ENCODE results near the gene ZNF280D.

The ZNF280D gene

DNA sequence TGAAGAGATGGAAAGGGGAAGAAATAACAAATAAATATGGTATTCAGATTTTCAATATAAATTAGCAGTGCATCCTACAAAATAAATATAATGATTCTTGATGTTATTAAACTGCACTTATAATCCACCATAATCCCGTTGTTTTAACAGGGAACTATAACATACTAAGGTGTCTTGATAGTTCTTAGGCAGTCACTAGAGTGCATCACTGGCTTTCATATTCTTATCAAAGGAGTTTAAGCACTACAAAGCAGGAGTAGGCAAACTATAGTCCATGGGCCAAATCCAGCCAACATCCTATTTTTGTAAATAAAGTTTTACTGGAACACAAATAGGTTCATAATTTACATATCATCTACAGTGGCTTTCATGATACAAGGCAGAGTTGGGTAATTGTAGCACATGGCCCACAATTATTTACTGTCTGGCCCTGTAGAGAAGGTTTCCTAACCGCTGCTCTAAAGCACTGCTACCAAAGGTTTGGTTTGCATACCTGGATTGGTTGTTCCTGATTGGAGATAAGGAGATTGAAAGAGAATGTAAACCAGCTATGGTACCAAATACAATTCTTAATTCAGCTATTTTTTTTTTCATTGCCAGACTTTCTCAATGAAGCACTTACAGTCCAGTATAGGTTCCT is 104.3 kb downstream of the ZNF280D start:
- no peak for DNase-seq

DNA sequence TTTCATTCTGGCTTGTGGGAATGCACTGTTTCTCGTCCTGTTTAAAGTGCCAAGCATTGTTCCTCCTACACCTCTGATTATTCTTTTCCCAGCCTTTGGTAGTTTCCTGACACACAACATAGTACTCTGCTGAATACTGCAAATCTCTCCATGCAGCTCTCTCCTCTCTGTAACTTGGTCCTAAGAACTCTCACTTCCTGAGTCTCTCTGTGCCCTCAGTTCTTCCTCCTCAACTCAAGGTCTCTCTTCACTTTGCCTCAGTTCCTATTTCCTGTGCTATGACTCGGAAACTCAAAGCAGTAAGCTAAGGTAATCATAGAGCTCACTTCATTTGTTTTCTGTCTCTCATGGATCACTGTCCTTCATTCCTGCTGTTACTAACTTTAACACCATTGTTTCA is 113.4 kb downstream of the ZNF280D start:
- DNase-seq: no peak

DNA sequence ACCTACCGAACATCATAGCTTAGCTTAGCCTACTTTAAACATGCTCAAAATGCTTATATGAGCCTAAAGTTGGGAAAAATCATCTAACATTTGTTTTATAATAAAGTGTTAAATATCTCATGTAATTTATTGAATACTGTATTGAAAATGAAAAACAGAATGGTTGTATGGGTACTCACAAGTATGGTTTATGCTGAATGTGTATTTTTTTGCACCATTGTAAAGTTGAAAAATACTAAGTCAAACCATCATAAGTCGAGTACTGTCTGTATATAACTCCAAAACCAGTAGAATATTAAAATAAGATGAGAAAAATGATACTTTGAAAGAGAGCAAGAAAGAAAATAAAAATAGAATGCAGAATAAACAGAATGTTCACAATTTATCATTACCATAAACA is 115.7 kb downstream of the ZNF280D start:
- DNase-seq: no peak

DNA sequence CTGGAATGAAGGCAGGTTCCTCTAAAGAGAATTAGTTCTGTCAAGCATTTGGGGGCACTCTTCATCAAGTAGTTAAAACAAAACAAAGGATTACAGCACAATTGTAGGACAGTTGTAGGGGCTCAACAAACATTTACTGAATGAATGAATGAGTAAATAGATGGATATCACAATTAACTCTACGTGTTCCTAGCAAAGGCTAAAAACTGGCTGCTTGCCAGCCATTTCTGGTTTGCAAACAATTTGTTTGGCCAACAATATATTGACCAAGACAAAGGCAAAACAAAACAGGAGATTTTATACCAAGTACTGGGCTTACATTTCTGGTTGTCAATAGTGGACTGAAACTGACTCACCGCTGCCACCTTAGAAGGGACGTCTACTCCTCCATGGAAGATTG is 116.8 kb downstream of the ZNF280D start:
- DNase-seq: no peak

DNA sequence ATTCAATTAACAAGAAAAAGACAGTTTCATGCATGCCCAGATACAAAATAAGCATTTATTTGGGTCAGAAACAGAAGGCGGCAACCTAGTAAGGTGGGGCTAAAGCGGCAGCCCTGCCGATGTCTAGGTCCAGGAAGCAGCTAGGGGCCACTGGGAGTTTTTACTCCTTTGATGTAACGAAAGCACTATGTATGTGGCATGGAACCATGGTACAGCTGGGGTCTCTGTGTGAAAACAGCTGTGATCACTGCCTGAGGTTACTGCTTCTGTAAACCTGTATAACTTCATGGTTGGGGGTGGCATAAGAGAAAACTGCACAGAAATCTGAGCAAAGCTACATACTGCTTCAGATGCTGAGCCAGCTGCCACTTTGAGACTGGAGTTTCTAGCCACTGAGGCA is 119.5 kb downstream of the ZNF280D start:
- DNase-seq: no peak

DNA sequence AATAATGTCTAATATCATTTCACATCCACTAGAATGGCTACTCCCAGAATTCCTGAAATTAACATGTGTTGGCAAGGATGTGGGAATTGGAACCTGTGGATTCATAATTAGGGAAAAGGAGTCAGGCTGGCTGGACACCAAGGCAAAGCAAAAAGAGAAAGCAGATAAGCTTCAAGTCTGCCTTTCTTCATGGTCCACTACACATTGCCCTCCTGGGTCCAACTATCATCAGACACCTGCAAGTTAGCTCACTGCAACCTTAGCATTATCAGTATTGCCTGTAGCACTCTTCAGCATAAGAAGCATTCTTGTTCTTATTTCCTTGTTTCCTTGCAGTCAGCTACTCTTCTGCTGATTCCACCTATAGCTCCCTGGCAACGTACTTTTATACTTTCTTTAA is 124.3 kb downstream of the ZNF280D start:
- DNase-seq: no peak

DNA sequence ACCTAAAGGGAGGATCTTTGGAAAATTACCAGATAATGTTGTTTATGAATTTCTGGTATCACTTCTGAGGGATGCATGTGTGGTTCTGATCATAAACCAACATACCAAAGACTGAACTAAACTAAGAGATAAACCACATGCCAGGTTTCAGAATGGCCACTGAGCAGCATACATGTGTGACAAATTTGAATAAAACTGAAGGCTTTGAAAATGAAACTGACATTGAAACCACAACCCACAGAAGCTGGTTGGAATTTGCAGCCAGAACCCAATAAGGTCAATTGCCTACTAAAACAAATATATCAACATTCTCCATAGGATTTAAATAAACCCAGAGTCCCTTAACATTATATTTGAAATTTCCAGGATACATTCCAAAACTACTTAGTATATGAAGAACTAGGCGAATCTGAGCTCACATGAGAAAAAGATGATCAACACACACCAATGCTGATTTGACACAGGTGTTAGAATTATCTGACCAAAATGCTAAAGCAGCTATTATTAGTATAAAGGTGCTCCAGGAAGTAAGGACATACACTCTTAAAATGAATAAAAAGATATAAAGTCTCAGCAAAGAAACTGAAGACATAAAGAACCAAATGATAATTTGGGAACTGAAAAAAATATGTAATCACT is 125.0 kb downstream of the ZNF280D start:
- no peak for DNase-seq

DNA sequence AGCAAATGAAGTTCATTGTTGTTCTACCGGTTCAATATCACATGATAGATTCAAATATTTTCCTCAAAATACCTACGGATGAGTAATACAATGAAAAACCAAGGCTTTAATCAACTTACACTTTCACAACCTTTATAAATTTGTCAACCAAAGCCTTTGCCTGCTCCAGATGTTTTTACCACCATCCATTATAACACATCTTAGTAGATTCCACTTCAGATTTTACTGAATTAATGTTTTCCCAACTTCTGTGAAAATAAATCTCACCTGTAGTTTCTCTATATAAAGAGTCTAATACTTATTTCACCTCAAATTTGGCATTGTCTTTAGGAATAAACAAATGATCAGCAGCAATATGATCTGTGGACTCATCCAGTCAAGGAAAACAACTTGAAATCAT is 131.1 kb downstream of the ZNF280D start:
- DNase-seq: no peak

DNA sequence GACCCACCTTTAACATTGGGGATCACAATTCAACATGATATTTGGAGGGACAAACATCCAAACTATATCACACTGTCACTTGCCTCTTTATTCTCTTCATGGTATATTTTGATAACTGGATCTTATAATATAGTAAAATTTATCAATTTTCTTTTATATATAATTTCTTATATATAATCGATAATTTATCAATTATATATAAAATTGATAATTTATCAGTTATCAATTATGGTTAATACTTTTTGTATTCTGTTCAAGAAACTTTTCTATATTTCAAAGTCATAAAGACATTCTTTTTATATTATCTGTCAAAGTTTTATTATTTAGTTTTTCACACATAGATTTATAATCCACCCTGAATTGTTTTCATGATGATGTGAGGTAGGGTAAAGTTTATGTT is 132.9 kb downstream of the ZNF280D start:
- no peak for DNase-seq

DNA sequence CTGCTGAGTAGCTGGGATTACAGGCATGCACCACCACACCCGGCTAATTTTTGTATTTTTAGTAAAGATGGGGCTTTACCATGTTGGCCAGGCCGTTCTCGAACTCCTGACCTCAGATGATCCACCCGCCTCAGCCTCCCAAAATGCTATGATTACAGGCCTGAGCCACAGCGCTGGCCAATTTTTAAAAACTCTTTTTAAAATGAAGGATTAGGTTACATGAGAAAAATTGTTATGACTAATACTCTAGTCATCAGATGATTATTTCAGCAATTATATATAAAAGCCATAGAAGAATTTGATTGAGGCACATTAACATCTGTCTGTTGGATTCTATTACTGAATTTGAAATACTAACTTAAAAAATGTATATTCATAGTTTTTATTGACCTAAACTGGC is 134.3 kb downstream of the ZNF280D start:
- DNase-seq: no peak

DNA sequence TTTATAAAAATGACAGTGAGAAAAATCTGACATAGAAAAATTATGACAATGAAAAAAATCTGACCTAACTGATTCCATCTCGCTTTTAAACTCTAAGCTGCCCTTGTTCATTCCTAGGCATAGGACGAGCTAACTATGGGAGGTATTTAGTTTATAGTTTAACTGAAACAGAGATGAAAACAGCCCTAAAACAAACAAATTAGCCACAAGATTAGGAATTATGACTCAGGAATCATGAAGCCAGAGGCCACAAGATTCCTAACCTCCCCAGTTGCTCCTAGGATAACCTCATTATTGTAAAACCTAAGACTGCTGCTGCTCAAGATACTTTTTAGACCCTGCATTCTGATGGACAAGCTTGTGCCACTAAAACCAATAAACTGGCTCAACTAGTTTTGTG is 145.6 kb downstream of the ZNF280D start:
- DNase-seq: no peak

DNA sequence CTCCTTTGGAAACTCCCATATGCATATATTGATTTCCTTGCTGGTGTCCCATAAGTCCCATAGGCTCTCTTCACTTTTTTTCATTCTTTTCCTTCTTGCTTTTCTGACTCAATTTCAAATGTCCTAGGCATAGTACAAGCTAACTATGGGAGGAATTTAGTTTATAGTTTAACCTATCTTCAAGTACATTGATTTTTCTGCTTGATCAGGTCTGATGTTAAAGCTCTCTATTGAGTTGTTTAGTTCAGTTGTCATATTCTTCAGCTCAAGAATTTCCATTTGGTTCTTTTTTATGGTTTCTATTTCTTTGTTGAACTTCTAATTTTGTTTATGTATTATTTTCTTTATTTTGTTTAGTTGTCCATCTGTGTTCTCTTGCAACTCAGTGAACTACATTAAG is 147.1 kb downstream of the ZNF280D start:
- no peak for DNase-seq

DNA sequence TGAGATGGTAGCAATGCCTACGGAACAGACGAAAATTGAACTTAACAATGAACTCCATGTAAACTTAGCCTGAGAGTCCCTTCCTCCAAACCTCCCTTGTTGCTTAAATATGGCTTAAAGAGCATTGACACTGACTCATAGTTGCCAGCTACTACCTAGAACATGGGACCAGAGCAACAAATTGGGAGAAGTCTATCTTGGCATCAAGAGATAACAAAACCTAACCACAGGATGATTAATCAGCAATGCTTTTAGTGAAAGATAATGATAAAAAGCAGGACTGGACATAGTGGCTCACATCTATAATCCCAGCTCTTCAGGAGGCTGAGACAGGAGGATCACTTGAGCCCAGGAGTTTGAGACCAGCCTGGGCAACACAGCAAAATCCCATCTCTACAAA is 150.5 kb downstream of the ZNF280D start:
- no peak for DNase-seq
